AG09319 (cell line): ENCODE data around the gene ACACA.

Source experiments
- DNase-seq: peaks from one replicate; pipeline ENCODE4 v3.0.0-alpha.2; 2010; ENCODE audit warnings: low read depth; ENCODE audit errors: extremely low read depth
- CTCF ChIP-seq: IDR thresholded peaks from 2 replicates; pipeline ENCODE4 v1.5.1; 2011; ENCODE audit warnings: low read depth, mild to moderate bottlenecking, inconsistent platforms, low read length, moderate library complexity

The ACACA gene

GRCh38 chr17:37382056-37382455, 24.6 kb downstream of the ACACA start:
- no peak for TF ChIP-seq CTCF
- no peak for DNase-seq

GRCh38 chr17:37375706-37376105, 30.9 kb downstream of the ACACA start, which contains the start of gene C17orf78:
Gene C17orf78, plus strand, starts transcription at chr17:37375985. Its CDS starts 108 bp downstream, at chr17:37376093.
- no peak for TF ChIP-seq CTCF
- DNase-seq, result no peak

GRCh38 chr17:37373530-37374159, 33.0 kb downstream of the ACACA start:
- no peak; the same call in none of the 2 replicates for TF ChIP-seq CTCF
- DNase-seq, result peak; percentile 58

- DNase-seq, result no peak
- no peak for TF ChIP-seq CTCF
These were observed 38.1 kb downstream of the ACACA start for GRCh38 chr17:37368577-37368976.

GRCh38 chr17:37365589-37365988, 41.0 kb downstream of the ACACA start:
- DNase-seq, result no peak

GRCh38 chr17:37361543-37361942, 45.1 kb downstream of the ACACA start:
- no peak for DNase-seq
- TF ChIP-seq CTCF, result no peak

More at GRCh38 chr17:37365589-37365988, 41.0 kb downstream of the ACACA start:
- TF ChIP-seq CTCF, result no peak

- no peak for TF ChIP-seq CTCF
- no peak for DNase-seq
These were observed 46.0 kb downstream of the ACACA start for GRCh38 chr17:37360632-37361031.
